Activated naive CD4-positive, alpha-beta T cell treated with Interleukin-2 at 50 U/mL for 16 hours (primary cell): ENCODE measurements around the gene NLRP1.

ENCODE experiments used
- DNase-seq: peaks from one replicate; pipeline ENCODE4 v3.0.0-alpha.2; 2020

The NLRP1 gene

GRCh38 chr17:5466295-5466694, 118.0 kb downstream of the NLRP1 start:
- no peak for DNase-seq

GRCh38 chr17:5464717-5465507, 119.4 kb downstream of the NLRP1 start:
- DNase-seq = no peak
